ENCODE results near the gene FTCD.

Gene FTCD

GRCh38 chr21:46136739-46137349 lies 18.5 kb downstream of the FTCD start:
- no peak for DNase-seq

- DNase-seq: no peak
Observed at GRCh38 chr21:46135782-46136395, 19.5 kb downstream of the FTCD start.

- no peak for DNase-seq
Observed at GRCh38 chr21:46131838-46132651, 23.3 kb downstream of the FTCD start.

- no peak for DNase-seq
Observed at GRCh38 chr21:46131588-46131837, 23.9 kb downstream of the FTCD start.

- no peak for DNase-seq
Observed at GRCh38 chr21:46130831-46131587, 24.4 kb downstream of the FTCD start.

- DNase-seq: no peak
Observed at GRCh38 chr21:46129846-46130651, 25.3 kb downstream of the FTCD start.

DNA sequence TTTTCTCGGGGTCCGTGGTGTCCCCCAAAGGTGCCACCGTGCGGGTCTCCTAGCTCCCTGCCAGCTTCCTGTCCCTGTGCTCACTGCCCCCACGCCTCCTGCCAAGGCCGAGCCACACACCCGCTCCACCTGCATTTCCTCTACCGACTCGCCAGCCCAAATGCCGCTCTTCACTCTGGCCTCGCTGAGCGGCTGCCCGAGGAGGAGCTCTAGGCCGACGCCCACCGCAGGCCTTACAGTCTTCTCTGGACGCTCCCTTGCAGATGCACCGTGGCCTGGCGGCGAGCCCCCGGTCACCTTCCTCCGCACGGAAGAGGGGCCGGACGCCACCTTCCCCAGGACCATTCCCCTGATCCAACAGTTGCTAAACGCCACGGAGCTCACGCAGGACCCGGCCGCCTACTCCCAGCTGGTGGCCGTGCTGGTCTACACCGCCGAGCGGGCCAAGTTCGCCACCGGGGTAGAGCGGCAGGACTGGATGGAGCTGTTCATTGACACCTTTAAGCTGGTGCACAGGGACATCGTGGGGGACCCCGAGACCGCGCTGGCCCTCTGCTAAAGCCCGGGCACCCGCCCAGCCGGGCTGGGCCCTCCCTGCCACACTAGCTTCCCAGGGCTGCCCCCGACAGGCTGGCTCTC lies 26.3 kb downstream of the FTCD start:
- no peak for DNase-seq

DNA sequence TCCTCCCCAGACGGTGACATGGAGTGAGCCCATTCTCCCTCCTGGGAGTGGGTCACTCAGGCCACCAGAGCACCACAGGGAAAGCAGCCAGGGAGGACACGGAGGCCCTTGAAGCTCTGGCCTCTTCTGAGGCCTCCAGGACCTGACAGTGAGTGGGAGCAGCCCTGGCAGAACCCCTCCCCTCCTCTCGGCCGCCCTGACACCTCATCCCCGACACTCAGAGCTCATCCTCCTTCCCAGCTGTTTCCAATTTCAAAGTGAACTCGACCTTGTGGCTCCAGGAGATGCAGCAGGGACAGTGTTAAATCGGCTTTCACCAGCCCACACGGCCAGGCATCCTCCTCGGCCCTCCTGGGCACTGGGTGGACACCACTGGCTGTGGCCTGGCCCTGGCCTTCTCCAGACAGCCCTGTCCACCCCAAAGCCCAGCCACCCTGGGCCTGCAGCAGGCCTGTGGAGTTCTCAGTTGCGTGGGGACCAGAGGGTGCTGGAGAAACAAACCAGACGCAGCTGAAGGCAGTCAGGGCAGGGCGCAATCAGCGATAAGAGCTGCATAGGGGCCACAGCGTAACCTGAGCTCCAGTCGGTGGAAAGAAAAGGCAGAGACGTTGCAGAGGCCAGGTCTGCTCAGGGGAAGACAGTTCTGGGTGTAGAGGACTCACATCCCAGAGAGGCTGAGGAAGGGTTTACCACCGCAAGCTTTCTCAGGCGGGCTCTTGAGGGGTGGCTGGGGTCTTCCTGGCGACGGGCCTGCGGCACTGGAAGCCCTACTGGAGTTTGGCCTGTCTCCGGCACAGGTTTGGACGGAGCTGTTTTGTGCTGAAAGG lies 27.1 kb downstream of the FTCD start:
- DNase-seq: no peak

GRCh38 chr21:46127239-46128105 lies 27.9 kb downstream of the FTCD start:
- no peak for DNase-seq

- DNase-seq: no peak
Observed at GRCh38 chr21:46126309-46127238, 28.8 kb downstream of the FTCD start.

GRCh38 chr21:46125846-46126301 lies 29.5 kb downstream of the FTCD start:
- DNase-seq: no peak

DNA sequence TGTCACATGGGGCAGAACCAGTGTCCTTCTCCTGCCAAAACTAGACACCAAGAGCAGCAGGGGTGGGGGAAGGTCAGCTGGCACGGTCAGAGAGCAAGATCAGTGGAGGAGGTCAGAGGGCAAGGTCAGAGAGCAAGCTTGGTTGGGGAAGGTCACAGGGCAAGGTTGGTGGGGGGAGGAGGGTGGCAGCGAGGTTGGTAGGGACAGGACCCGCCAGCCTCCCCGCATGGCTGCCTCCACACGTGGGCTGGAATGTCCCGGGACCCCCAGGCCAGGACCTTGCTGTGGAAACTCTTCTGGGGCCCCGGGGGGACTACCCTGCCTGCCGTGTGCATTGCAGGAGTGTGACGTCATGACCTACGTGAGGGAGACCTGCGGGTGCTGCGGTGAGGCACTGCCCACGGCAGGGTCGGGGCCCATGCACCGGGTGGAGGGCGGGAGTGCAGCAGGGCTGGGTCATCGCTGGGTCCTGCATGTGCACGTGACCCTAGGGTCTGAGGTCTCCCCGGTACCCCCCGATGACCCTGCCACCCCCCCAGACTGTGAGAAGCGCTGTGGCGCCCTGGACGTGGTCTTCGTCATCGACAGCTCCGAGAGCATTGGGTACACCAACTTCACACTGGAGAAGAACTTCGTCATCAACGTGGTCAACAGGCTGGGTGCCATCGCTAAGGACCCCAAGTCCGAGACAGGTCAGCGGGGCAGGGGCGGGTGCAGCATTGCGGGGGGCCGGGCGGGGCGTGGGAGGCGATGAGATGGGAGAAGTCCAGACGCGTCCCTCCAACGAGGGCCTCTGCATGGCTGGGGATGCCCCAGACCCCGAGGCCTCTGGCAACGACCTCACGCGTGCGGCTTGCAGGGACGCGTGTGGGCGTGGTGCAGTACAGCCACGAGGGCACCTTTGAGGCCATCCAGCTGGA lies 30.2 kb downstream of the FTCD start:
- DNase-seq: no peak

- no peak for DNase-seq
Observed at GRCh38 chr21:46124083-46124925, 31.1 kb downstream of the FTCD start.

DNA sequence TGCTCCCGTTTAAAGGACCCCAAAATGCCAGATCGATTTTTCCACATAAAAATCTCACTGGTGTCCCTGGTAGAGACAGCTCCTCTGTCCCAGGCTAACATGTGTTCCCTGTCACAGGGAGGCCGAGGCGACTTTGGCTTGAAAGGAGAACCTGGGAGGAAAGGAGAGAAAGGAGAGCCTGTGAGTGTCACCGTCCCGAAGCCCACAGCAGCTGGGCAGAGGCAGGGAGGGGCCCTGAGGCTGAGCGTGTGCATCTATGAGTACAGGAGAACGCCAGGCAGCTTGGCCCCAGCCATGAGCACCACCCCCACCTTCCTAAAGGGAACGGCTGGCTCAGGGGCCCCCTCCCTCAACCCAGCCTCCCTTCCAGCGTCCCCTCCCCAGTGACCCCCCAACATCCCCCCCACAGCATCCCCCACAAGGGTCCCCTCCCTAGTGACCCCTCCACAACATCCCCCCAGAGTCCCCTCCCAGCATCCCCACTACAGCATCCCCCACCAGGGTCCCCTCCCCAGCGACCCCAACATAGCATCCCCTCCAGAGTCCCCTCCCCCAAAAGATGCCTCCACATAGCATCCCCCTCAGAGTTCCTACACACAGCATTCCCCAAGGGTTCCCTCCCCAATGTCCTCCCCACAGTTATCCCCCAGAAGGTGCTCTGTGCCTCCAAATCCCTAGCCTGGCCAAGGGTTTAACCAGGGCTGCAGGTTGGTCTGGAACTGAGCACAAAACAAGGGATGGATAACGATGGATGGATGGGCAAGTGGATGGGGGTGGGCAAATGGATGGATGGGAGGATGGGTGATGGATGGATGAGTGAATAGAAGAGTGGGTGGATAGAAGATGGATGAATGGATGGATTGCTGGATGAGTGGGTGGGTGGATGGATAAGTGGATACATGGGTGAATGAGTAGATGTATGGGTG lies 32.4 kb downstream of the FTCD start:
- DNase-seq: no peak

GRCh38 chr21:46122237-46122671 lies 33.1 kb downstream of the FTCD start:
- no peak for DNase-seq

Measured in NCI-H1417 treated with DMSO at 0.1 percent for 48 hours (cell line).